Upper lobe of left lung (tissue), 4 donors: ENCODE results near the gene ENG.
A peak's percentile ranks its signal among the peaks of the same experiment; 100 is the strongest.

Experiments used
- POLR2A ChIP-seq, 4 donors: fragments of 450-650 bp; IDR thresholded peaks; one replicate each; pipeline ENCODE4 v1.5.1; 2016 to 2017; ENCODE audit warnings: antibody characterized with exemption in 4 of 4, mild to moderate bottlenecking in 2 of 4
- POLR2AphosphoS5 ChIP-seq, 2 donors: sonication (generic); formaldehyde crosslinking; IDR thresholded peaks; one replicate each; pipeline ENCODE4 v1.5.1; 2017; ENCODE audit warnings: antibody characterized with exemption in 2 of 2
- TF ChIP-seq, protein P1 (sequence below), 6 experiments: fragments of 450-650 bp in 4 of 6; fragments of 200-600 bp in 2 of 6; sonication (generic) in 2 of 6; IDR thresholded peaks; one replicate each; pipeline ENCODE4 v1.5.1; 2016 to 2019; ENCODE audit warnings: antibody characterized with exemption in 6 of 6

DNA sequence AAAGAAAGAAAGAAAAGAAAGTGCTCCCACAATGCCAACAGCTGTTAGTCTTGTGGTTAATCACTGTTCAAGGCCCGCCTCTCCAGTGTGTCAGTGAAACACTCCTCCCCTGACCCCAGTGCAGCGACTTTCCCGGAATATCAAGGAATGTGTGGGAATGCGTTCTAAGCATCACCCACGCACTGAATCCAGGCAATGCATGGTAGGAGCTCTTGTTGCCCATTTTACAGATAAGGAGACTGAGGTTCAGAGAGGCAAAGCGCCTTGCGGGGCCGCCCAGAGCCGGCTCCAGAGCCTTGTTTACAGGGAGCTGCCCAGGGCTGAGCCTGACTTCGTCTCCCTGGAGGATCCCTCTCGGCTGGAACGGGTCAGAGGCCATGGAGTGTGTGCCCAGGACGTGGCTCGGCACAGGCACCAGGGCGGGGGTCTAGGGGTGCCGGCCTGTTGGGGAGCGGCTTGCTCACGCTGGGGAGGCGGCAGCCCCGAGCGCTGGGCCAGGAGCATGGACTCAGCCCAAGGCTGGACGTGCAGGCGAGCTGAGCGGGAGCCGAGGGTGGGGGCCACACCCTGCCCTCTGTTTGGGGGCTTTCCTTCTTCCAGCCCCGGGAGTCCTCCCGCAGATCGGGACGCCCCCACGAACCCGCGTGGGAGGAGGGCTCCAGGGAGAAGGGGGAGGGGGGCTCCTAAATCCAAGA is 44.1 kb upstream of the ENG start:
- TF ChIP-seq, protein P1, sequence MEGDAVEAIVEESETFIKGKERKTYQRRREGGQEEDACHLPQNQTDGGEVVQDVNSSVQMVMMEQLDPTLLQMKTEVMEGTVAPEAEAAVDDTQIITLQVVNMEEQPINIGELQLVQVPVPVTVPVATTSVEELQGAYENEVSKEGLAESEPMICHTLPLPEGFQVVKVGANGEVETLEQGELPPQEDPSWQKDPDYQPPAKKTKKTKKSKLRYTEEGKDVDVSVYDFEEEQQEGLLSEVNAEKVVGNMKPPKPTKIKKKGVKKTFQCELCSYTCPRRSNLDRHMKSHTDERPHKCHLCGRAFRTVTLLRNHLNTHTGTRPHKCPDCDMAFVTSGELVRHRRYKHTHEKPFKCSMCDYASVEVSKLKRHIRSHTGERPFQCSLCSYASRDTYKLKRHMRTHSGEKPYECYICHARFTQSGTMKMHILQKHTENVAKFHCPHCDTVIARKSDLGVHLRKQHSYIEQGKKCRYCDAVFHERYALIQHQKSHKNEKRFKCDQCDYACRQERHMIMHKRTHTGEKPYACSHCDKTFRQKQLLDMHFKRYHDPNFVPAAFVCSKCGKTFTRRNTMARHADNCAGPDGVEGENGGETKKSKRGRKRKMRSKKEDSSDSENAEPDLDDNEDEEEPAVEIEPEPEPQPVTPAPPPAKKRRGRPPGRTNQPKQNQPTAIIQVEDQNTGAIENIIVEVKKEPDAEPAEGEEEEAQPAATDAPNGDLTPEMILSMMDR (IDR thresholded peaks at IDR 0.05) = no peak
- TF ChIP-seq POLR2AphosphoS5 (IDR thresholded peaks at IDR 0.05) (peak; percentile 58 to 83), POLR2A (IDR thresholded peaks at IDR 0.05) (peak in 2 of 4 donors; percentile 15 to 26)
